Measurements from ENCODE around the gene TNFSF12.

GRCh38 chr17:7508846-7509245 lies 40.0 kb upstream of the TNFSF12 start:
- TF ChIP-seq CTCF (optimal IDR thresholded peaks at IDR 0.05 in 1 of 3, IDR thresholded peaks at IDR 0.05 in 1 of 3, conservative IDR thresholded peaks at IDR 0.05 in 1 of 3; ENCODE audit: extremely low read depth in 1 of 3, insufficient read depth in 2 of 3, low read length in 3 of 3) (no peak), EZH2 (IDR thresholded peaks at IDR 0.05; ENCODE audit: low read length) (no peak)
